ENCODE data around the gene MRPL32. TPM values are rescaled to one million over a fixed set of nuclear protein-coding genes. Genes with fewer than 3 reads are reported as not detected.

Gene MRPL32
- total RNA-seq, 2 donors from 2014 or later: 48.3 to 65.7 TPM

DNA sequence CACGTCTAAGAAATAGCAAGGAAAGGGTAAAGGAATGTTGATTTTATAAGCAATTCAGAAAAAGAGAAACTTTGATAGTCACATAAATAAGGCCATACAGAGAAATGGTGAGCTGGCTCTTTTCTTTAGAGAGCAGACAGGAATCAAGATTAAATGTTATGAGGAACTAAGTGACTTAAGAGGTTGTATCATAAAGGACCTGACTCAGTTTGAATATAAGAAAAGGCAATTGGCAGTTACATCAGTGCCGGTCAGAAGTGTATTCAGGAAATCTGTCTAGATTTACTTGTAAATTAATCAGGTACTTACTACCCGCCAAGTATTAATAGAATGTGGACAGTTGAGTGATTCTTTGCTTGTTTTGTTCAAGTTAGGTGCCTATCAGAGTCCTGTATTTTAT, 2.1 kb downstream of the MRPL32 start:
- intact Hi-C loops (cut with DNase I): no loop called here
- Histone ChIP-seq H3K4me3 (no peak overlapping the region), H3K36me3 (no peaks in the 10 kb centered on the region), H3K27me3 (replicated peaks; ENCODE audit: insufficient read depth) (no peaks in the 10 kb centered on the region), H3K4me1 (replicated peaks) (no peaks in the 10 kb centered on the region), H3K27ac (no peak overlapping the region), H3K9me3 (no peaks in the 10 kb centered on the region)
- TF ChIP-seq POLR2A (IDR thresholded peaks at IDR 0.05): no peak
- TF ChIP-seq, protein P1, sequence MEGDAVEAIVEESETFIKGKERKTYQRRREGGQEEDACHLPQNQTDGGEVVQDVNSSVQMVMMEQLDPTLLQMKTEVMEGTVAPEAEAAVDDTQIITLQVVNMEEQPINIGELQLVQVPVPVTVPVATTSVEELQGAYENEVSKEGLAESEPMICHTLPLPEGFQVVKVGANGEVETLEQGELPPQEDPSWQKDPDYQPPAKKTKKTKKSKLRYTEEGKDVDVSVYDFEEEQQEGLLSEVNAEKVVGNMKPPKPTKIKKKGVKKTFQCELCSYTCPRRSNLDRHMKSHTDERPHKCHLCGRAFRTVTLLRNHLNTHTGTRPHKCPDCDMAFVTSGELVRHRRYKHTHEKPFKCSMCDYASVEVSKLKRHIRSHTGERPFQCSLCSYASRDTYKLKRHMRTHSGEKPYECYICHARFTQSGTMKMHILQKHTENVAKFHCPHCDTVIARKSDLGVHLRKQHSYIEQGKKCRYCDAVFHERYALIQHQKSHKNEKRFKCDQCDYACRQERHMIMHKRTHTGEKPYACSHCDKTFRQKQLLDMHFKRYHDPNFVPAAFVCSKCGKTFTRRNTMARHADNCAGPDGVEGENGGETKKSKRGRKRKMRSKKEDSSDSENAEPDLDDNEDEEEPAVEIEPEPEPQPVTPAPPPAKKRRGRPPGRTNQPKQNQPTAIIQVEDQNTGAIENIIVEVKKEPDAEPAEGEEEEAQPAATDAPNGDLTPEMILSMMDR (IDR thresholded peaks at IDR 0.05): no peak
- TF ChIP-seq POLR2AphosphoS5 (IDR thresholded peaks at IDR 0.05): no peak
- WGBS: 68% methylated on average over 3 of the region's 3 CpGs
- no peak for DNase-seq (ENCODE audit: low spot score)

DNA sequence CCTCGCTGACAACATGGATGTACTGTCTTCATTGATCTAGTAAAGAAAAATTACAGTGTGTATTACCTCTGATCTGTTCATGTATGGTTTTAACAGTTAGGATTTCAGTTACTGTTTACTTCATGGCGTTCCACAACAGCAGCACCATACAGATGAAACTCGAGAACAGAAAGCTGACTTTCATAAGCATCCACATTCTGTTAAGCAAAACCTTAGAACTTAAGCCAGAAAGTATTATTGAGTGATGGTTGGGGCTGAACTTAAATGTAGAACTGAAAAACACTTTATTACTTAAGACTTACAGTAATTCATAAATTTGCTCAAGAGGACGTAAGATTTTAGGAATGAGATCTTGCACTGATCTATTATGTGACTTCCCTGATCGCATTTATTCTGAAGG, 3.7 kb downstream of the MRPL32 start:
- TF ChIP-seq POLR2A (IDR thresholded peaks at IDR 0.05) (no peak), POLR2AphosphoS5 (IDR thresholded peaks at IDR 0.05) (no peak)
- TF ChIP-seq, protein P1 (IDR thresholded peaks at IDR 0.05): no peak
- Histone ChIP-seq H3K4me1 (replicated peaks) (no peaks in the 10 kb centered on the region), H3K27me3 (replicated peaks; ENCODE audit: insufficient read depth) (no peaks in the 10 kb centered on the region), H3K36me3 (no peaks in the 10 kb centered on the region), H3K9me3 (no peaks in the 10 kb centered on the region), H3K27ac (no peak overlapping the region), H3K4me3 (no peak overlapping the region)
- WGBS: 87% methylated on average over 5 of the region's 5 CpGs
- DNase-seq (ENCODE audit: low spot score): no peak
- intact Hi-C loops (cut with DNase I): no loop called here

DNA sequence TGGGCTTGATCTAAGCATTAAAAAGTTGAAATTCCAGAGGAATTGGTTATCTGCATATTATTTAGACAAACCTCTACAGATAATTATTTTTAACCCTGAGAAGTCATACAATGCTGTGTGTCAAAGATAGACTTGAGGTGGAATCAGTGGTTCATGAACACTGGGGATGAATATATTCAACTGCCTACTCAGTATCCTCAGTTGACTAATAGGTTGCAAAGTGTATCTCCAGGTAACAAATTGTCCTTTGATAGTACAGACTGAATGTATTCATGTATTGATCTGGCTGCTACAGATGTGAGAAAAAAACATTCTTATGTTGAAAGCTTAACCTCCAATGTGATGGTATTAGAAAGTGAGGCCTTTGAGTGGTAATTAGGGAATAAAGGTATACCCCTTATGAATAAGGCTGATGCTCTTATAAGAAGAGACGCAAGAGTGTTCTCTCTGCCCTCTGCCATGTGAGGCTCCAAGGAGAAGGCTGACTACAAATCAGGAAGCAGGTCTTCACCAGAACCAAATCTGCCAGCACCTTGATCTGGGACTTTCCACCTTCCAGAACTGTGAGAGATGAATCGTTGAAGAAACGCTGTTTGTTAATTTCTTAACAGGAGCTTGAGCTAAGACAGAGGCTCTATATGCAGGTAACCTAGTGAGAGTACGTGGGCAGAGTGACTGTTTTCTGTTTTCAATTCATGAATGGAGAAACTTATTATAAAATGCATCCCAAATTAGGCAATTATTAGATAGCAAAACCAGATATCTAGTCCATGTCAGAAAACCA, 7.5 kb downstream of the MRPL32 start:
- Histone ChIP-seq H3K4me1 (replicated peaks) (no peaks in the 10 kb centered on the region), H3K27ac (no peak overlapping the region), H3K4me3 (no peak overlapping the region), H3K9me3 (no peaks in the 10 kb centered on the region), H3K27me3 (replicated peaks; ENCODE audit: insufficient read depth) (no peaks in the 10 kb centered on the region), H3K36me3 (no peaks in the 10 kb centered on the region)
- TF ChIP-seq, protein P1 (IDR thresholded peaks at IDR 0.05): no peak
- TF ChIP-seq POLR2AphosphoS5 (IDR thresholded peaks at IDR 0.05): no peak
- TF ChIP-seq POLR2A (IDR thresholded peaks at IDR 0.05): no peak
- no peak for DNase-seq (ENCODE audit: low spot score)
- intact Hi-C loops (cut with DNase I): loop anchor here (10.0 kb wide), 1 partner anchor 515 kb away; no protein-coding TSS in a partner anchor
- WGBS: 82% methylated on average over 4 of the region's 4 CpGs

DNA sequence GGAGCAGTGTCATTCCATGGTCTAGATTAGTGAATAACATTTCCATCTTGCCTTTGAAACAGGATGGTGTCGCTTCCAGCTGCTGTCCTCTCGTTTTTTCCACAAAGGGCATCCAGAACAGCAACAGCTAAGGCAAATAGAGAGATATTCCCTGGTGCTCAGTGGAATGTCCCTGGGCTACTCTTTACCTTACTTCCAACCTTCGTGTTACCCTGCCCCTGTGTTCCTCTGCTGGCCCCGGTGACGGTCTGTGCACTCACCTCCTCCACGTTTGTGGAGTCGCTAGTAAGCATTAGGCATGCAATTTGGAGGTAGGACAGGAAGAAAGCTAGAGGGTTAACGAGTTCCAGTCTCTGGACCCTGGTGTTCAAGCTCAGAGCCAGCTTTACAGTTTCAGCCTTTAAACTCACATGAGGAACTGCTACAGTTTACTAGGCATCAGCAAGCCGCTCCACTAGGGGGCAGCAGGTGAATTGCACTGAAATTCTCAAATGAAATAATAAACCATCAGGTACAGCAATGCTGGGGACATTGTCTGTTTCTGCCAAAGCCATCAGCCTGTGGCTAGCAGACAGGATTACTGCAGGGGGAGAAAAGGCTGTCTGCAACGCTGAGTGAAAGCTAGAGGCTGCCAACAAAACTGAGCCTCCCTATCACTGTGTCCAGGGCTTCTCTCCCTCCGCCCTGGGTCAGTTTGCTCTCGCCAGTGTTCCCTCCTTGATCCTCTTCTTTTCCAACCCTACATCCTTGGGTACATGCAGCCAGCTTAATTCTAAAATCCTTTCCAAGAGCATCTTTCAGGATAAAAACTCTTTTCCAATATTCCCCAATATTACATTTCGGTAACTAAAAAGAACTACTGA, 9.0 kb downstream of the MRPL32 start:
- 48% methylated on average over 13 of the region's 13 CpGs for WGBS
- intact Hi-C loops (cut with DNase I): loop anchor here (10.0 kb wide), 1 partner anchor 514 kb away; no protein-coding TSS in a partner anchor
- peak; percentile 88 for DNase-seq (ENCODE audit: low spot score)

More for the DNA sequence above, 9.0 kb downstream of the MRPL32 start:
- no peaks in the 10 kb centered on the region for H3K4me1 ChIP-seq (replicated peaks)
- no peak overlapping the region for H3K27ac ChIP-seq
- H3K9me3 ChIP-seq: no peaks in the 10 kb centered on the region
- no peaks in the 10 kb centered on the region for H3K27me3 ChIP-seq (replicated peaks; ENCODE audit: insufficient read depth)
- peak; percentile 70 for TF ChIP-seq POLR2AphosphoS5 (IDR thresholded peaks at IDR 0.05)
- no peak for TF ChIP-seq POLR2A (IDR thresholded peaks at IDR 0.05)
- TF ChIP-seq, protein P1 (IDR thresholded peaks at IDR 0.05): peak; percentile 43 to 83 (median 78)
- no peaks in the 10 kb centered on the region for H3K36me3 ChIP-seq
- H3K4me3 ChIP-seq: no peak overlapping the region
